NOMO-1 treated with DMSO at 0.1 percent for 48 hours (cell line): ENCODE measurements around the gene PRKG1.

Experiments used
- DNase-seq: peaks from one replicate; lab custom pipeline; 2025; ENCODE audit not compliant: unreplicated experiment; lab: John Stamatoyannopoulos, UW

PRKG1 gene

DNA sequence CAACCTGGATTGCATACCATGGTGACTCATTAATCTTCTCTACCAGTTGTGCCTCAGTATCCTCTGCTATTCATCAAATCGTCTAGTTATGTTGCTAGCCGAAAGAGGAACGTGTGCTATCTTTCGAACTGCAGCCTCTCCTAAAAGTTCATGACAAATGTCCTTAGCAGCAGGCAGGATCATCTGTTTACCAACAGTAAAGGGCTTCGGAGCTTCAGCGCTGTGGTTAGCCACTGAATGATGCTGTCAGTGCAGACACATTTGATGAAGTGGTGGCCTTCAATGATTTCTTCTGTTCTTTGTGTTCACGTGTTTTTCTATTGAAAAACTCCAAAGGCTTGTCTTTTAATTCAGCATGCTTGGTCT lies 556.3 kb downstream of the PRKG1 start:
- DNase-seq: no peak

DNA sequence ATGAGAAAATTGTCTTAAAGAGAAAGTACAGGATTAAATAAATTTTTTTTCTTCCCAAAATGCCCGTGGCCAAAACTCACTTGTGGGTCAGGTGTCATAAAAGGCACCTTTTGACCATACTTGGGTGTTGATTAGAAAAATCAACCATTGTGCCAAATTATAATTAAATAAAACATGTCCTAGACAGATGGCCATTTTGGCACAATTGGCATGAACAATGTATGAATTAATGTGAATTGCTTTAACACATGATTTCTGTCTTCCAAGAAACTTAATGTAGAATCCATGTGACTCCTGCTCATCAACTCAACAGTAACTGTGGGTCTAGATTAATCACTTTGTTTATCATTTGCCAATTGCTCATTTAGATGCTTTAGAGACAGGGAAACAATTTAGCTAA lies 561.1 kb downstream of the PRKG1 start:
- no peak for DNase-seq

DNA sequence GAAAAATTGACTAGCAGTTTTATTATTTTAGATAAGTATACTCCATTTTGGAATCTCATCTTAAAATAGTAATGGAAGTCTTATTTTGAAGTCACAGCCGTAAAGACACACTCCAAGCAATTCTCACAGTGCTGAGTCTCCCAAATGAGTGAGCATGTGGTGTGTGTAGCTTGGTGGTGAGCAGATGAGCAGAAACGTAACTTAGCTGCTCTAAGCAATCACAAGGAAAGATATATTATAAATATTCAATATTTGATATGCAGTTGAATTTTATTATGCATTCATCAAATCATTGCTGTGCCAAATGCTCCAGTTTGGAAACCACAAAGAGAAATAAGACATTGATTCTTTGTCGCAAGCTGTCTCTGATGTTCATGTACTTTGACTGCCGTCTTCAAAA lies 563.9 kb downstream of the PRKG1 start:
- no peak for DNase-seq

DNA sequence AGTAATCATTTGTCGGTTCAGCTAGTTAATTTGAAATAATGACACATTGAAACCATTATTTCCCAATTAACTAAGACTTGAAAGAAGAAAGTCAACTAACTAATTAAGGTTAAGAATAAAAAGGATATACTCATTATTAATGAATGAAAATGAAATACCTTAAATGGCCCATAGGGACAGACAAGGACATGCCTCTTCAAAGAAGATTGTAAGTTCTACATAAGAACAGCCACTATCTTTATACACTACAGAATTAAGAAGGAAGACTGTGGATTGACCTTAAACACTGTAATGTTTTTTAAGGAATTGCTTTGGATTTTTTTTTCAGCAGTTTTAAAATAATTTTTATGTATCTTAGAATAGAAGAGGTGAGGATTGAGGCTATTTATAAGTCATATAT lies 564.5 kb downstream of the PRKG1 start:
- DNase-seq: no peak

DNA sequence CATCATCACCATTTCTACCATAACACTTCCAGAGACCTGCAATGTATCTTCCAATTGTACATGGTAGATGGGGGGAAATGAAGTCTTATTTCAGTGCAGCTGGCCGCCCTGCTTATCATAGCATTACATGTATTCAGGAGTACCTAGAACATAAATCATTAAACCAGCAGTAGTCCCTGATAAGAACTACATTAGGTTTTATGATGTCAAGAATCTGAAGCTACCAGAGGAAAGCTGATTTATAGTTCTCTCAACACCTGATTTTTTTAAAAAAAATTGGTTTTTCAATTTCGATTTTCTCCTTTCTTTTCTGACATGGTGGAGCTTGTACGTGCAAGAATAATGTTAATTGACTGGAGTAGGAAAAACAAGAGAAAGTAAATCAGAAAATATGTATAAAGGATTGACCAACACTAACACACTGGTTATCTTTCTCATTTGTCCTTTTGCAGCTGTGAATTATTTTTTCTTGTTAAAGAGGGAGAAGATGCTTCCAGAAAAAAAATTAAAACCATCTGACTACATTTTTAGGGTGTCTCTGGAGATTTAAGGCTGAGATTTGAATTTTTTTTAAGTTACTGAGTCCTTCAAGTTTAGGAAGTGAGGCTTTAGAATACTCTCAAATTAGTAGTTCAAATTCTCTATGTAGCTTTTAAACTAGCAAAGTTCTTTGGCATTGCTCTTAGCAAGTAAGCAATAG lies 566.0 kb downstream of the PRKG1 start:
- no peak for DNase-seq

DNA sequence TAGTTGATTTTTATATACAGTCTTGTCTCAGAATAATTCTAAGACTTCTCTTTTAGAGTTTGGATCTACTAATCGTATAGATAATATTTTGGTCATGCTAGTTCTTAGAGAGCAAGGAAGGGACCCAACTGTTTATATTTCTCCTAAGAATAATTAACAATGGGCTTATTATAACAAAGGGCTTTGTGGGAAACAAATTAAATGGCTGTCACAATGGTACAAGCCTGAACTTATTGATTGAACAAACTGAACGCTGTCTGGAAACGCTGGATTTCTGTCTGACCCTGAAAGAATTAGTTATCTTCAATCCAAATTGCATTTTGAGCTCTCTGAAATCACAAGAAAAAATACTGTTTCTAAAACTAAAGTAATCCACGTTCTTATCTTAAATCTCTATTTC lies 568.3 kb downstream of the PRKG1 start:
- no peak for DNase-seq

DNA sequence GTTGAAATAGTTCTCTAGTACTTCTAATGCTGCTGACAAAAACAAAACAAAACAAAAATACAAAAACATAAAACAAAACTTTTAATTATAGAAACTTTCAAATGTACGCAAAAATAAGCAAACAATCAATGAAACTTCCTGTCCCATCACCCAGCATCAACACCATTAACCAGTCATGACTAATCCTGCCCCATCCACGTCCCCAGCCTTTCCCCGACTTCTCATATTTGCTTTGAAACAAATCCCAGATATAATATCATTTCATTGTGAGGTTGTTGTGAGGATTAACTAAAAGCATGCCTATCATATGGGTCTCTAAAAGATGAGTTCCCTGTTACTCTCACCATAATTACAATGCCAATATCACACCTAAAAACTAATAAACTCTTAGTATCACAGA lies 569.4 kb downstream of the PRKG1 start:
- DNase-seq: no peak

DNA sequence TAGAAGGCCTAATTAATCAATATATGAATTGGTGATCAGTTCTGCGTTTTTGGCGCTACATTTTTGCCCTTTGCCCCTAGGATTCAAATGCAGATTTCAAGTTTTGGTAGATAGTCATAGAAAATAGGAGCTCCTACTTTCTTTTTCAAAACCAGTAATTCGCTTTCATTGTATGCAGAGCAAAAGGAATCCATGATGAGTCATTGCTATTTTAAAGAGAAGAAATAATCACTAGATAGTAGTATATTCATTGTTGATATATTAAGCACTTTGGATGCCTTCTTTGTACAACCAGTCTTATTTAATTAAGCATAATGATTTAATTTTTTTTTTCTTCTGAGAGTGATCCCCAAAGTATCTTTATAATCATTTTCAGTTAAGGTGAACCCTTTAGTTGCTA lies 574.8 kb downstream of the PRKG1 start:
- no peak for DNase-seq

DNA sequence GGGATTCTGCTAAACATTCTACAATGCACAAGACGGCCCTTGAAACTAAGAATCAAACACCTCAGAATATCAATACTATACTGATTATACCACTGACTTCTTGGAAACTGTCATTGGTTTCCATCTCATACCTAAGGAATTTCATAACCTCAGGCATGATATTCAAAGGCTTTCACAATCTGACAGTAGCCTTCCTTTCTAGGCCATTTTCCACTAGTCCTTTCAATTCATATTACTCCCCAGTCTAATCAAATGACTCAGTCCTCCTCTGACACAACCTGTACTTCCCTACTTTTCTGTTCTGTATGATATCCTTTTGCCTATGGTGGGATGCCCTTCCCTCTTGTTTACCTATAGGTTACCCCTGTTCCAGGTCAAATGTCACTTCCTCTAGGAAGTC lies 576.8 kb downstream of the PRKG1 start:
- no peak for DNase-seq

DNA sequence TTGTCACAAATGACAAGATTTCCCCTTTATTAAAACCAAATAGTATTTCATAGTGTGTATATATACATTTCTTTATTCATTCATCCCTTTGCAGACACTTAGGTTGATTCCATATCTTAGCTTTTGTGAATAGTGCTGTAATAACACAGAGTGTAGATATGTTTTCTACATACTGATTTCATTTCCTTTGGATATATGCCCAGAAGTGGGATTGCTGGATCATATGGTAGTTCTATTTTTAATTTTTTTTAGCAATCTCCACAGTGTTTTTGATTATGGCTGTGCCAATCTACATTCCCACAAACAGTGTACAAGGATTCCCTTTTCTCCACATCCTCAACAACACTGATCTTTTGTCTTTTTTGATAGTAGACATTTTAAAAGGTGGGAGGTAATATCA lies 578.7 kb downstream of the PRKG1 start:
- DNase-seq: no peak

DNA sequence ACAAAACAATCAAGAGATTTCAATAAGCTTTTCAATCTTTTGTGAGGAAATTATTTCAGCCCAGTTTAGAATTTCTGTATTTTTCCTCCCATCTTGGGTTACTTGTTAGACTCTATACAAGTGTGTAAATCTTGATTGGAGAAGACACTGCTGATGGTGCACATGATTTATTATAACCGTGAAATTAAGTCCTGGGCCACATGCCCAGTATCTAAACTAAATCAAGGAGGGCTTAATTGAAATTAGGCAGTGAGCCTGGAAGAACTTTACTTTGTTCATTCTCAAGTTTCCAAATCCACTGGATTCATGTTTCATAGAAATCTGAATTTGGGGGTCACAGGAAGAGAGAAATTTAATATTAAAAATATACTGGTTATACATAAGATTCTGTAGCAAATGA lies 580.6 kb downstream of the PRKG1 start:
- DNase-seq: no peak

DNA sequence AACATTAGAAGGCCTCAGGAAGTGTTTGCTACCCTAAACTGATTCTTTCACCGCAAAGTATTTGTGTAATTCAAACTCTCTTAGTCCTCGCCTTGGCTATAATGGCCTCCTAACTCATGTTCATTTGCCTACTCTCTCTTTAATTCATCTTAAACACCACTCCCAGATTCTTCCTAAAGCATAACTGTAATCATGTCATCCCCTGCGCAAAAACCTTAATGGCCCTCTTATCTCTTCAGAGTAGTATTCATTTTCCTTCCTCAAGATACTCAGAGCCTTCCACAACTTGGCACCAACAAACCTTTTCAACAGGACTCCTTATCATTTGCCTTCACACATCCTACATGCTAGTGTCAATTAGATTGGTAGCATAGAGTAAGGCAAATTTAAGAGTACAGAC lies 582.2 kb downstream of the PRKG1 start:
- DNase-seq: no peak

DNA sequence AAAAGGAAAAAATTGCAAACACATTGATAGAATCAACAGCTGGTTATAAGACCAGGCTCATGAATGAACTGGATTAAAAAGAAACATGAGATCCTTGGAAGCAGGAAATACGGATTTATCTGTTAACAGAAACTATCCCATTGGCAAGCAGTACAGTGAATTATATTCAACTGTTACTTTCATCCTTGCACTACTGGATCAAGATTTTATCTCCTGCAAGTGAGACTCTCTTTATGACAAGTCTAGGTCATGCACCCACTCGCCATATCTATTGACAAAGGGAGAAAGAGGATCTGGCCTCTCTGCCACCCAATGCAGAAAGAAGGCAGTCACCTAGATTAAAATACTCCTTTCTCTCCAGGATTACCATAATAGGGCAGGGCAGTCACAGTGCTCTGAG lies 583.7 kb downstream of the PRKG1 start:
- no peak for DNase-seq

DNA sequence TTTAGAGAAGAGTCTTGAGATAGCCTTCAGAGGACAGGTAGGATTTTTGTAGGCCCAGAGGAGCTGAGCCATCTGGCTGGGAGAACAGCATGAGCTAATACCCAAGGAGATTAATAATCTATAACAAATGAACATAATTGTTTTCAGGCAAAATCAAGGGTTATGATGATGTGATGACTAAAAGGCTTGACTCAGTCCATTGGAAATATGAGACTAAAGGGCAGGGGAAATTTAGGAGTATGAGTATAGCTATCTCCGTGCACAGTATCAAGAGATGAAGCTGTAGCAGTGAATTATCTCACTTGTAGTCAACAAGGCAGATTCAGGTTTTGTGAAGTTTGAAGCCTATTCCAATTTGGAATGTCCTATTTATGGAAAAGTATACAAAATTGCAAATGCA lies 585.1 kb downstream of the PRKG1 start:
- no peak for DNase-seq

DNA sequence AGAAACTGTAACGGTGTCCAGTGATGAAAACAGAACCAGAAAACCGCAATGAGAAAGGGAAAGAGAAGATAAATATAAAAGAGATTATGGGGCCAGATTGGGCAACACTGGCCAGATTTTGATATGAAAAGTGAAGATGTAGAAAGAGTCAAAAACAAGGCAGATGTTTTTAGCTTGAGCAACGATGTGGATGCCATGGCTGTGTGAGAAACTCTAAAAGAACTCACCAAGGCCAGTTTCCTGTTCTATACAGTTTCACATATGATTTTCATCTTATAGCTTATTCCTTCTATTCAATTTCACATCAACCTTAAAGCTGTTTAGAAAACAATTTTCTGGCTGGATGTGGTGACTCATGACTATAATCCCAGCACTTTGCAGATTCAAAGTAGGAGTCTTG lies 588.8 kb downstream of the PRKG1 start:
- DNase-seq: no peak

DNA sequence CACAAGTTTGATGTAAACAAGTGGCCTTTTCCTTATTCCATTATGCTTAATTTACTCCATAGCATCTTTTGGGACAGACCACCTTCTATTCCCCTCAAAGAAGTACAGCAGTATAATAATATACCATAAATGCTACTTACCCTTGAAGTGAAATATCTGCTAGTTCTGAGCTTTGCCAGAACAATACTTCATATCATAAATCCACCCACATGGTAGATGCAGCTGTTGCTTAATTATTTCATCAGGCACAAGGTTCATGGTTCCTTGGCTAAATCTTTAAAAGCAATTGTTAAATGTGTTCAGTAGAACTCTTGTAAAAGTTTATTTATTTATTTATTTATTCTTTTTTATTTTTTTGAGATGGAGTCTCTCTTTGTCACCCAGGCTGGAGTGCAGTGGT lies 592.2 kb downstream of the PRKG1 start:
- no peak for DNase-seq

DNA sequence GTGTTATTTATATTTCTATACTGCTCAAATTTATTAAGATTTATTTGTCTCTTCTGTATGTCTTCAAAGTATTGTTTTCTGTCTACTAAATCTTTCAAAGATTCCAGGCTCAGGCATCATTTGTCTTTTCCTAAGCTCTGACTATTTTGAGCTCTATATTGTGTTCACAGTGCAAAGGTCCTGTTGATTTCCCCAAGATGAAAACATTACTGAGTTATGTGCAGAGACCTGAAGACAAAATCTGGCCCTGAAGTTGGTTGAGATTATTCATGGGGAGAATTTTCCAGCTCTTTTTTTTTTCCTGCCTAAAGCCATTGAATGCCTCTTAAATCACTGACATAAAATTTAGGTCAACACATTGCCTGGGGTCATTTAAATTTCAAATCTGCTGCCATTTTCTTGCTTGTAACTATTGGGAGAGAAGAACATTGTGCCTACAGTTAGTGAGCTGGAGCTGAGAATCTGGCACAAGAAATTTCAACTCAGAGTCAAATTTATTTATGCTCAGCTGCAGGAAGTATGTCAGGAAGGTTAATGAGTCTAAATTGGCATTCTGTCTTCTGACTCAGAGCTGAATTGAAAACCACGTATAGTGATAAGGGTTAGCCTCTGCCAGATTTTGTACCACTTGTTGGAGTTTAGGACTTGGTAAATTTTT lies 593.5 kb downstream of the PRKG1 start:
- no peak for DNase-seq

DNA sequence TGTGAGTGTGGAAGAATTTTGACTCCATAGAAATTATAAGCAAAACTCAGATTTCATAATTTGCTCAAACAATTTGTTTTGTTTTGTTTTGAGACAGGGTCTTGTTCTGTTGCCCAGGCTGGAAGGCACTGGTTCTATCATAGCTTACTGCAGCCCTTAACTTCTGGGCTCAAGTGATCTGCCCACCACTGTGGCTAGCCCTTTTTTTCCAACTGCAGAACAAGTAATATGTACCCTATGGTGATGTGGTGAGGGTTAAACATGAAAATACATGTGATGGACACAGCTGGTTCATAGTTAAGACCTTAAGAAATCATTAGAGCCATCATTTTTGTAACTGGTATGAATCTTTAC lies 594.0 kb downstream of the PRKG1 start:
- no peak for DNase-seq

DNA sequence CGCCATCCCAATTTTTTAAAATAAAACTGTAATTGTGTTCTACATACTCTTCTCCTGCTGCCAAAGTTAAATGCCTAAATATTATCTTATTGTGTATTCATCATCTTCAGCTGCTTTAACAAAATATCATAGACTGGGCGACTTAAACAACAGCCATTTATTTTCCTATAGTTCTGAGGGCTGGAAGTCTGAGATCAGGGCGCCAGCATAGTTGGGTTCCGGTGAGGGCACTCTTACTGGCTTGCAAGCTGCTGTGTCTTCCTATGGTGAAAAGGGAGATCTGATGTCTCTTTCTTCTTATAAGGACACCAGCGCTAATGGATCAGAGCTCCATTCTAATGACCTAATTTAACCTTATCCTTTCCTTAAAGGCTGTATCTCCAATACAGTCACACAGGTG lies 594.8 kb downstream of the PRKG1 start:
- DNase-seq: no peak

DNA sequence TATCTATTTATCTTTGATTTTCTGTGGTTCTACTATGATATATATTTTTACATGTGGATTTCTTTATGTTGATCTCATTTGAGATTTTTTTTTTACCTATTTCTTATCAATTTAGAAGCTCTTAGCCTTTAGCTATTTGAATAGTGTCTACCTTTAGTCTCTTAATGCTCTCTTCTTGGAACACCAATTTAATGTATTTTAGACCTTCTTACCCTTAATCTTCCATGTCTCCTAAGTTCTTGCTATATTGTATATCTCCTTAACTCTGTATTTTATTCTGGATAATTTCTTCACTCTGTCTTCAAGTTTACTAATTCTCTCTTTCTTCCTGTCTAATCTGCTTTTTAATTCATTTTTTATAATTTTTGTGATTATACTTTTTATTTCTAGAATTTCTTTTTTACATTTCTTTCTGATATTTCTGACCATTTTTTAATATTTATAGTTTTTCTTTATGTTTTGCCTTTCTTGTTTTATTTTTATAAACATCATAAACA lies 597.8 kb downstream of the PRKG1 start:
- no peak for DNase-seq

DNA sequence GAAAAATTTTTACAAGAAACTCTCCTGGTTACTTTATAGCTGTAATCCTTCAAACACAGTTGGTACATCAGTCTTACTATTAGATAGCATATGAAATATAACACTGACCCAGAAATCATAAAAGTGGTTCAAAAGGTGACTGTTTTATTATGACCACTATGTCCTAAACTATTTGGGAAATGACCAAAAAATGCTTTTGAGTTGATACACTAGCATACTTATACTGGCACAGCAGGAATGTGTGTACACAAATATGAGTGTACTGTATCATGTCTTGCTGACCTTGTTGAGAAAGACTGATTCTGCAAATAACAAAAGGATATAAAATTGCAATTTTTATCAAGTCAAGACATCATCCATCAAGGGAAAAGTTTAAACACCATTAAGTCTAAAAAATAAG lies 600.8 kb downstream of the PRKG1 start:
- DNase-seq: no peak

DNA sequence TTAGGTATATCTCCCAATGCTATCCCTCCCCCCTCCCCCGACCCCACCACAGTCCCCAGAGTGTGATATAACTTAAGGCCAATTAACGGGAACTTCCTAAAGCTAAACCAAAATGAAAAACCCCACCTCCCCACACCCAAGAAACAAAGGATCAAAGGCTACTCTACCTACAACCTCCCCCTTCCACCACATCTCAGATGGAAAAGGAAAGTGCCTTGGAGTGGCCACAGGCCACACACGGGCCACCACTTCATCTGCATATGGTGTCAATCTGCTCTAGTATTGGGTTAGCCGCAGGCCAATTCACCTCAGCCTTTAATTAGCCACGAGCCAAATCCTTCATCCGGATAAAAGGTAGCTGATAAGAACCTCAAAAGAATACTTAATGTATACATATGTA lies 605.6 kb downstream of the PRKG1 start:
- DNase-seq: no peak

DNA sequence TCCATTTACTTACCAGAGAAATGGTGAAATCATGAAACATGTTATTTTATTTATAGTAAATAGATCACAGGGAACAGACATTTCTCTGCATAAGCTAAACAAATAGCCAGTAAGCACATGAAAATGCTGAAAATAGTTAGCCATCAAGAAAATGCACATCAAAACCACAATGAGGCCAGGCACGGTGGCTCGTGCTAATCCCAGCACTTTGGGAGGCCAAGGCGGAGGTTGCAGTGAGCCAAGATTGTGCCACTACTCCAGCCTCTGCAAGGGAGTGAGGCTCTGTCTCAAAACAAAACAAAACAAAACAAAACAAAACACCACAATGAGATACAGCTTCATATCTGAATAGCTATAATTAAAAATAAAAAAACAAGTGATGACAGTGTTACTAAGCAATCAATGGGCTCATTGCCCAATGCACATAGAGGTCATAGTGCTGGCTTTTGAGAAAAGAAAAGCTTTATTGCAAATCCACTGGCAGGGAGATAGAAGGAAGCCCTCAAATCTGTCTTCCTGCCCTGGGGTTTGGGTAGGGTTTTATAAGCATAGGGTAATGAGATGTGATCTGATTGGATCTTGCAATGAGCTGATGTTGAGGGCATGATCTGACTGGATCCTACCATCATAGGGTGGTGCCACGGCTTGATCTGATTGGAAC lies 608.9 kb downstream of the PRKG1 start:
- no peak for DNase-seq
